ENCODE measurements around the gene TBPL2.
A peak's percentile ranks its signal among the peaks of the same experiment; 100 is the strongest.
"Not testable (repeated sequence)": the region's sequence is repeated elsewhere in the genome, so short reads cannot be mapped to it uniquely, and the experiment has no call there.

Gene TBPL2

GRCh38 chr14:55438066-55438683 lies 2.2 kb downstream of the TBPL2 start:
- no peak for DNase-seq (ENCODE audit: low read depth)

GRCh38 chr14:55436931-55437330 lies 3.5 kb downstream of the TBPL2 start:
- no peak for DNase-seq (ENCODE audit: low read depth)

GRCh38 chr14:55436519-55436918 lies 3.9 kb downstream of the TBPL2 start:
- DNase-seq (ENCODE audit: low read depth) = no peak

- DNase-seq (ENCODE audit: low read depth) = no peak
These were observed 5.6 kb downstream of the TBPL2 start for GRCh38 chr14:55434805-55435174.

GRCh38 chr14:55433880-55434804 lies 6.3 kb downstream of the TBPL2 start:
- DNase-seq (ENCODE audit: low read depth) = no peak

- no peak for DNase-seq (ENCODE audit: low read depth)
These were observed 7.8 kb downstream of the TBPL2 start for GRCh38 chr14:55432628-55433027.

GRCh38 chr14:55430024-55430690 lies 10.3 kb downstream of the TBPL2 start:
- DNase-seq (ENCODE audit: low read depth) = no peak

GRCh38 chr14:55427439-55427838 lies 13.0 kb downstream of the TBPL2 start:
- no peak for DNase-seq (ENCODE audit: low read depth)

GRCh38 chr14:55426891-55427290 lies 13.5 kb downstream of the TBPL2 start:
- DNase-seq (ENCODE audit: low read depth) = no peak

- DNase-seq (ENCODE audit: low read depth) = no peak
These were observed 15.3 kb downstream of the TBPL2 start for GRCh38 chr14:55425091-55425490.

GRCh38 chr14:55423969-55424368 lies 16.4 kb downstream of the TBPL2 start:
- no peak for DNase-seq (ENCODE audit: low read depth)

- not testable (repeated sequence) for DNase-seq (ENCODE audit: low read depth)
These were observed 18.1 kb downstream of the TBPL2 start for GRCh38 chr14:55422338-55422737.

GRCh38 chr14:55419663-55420062 lies 20.8 kb downstream of the TBPL2 start:
- DNase-seq (ENCODE audit: low read depth) = no peak

- no peak for DNase-seq (ENCODE audit: low read depth)
These were observed 22.0 kb downstream of the TBPL2 start for GRCh38 chr14:55418411-55418810.

GRCh38 chr14:55417955-55418354 lies 22.5 kb downstream of the TBPL2 start:
- DNase-seq (ENCODE audit: low read depth) = no peak

- no peak for DNase-seq (ENCODE audit: low read depth)
These were observed 23.6 kb downstream of the TBPL2 start for GRCh38 chr14:55416866-55417265.

- no peak for DNase-seq (ENCODE audit: low read depth)
These were observed 25.9 kb downstream of the TBPL2 start for GRCh38 chr14:55414551-55414950.

GRCh38 chr14:55412676-55413075 lies 27.7 kb downstream of the TBPL2 start:
- DNase-seq (ENCODE audit: low read depth) = no peak

GRCh38 chr14:55411426-55412389 lies 28.7 kb downstream of the TBPL2 start, which contains the start of gene ATG14:
ATG14 (minus strand) TSS chr14:55411830; CDS start chr14:55411822, 8 bp downstream.
- peak; percentile 61 for DNase-seq (ENCODE audit: low read depth)

- DNase-seq (ENCODE audit: low read depth) = no peak
These were observed 29.5 kb downstream of the TBPL2 start for GRCh38 chr14:55410876-55411275.

GRCh38 chr14:55404173-55404854 lies 36.1 kb downstream of the TBPL2 start:
- DNase-seq (ENCODE audit: low read depth) = no peak
